ENCODE results near the gene IGF2. TPM values are rescaled to one million over a fixed set of nuclear protein-coding genes. Genes with fewer than 3 reads are reported as not detected.

IGF2 gene
- total and polyA plus RNA-seq, 12 donors = 36.0 to 195 (median 81.6) TPM

DNA sequence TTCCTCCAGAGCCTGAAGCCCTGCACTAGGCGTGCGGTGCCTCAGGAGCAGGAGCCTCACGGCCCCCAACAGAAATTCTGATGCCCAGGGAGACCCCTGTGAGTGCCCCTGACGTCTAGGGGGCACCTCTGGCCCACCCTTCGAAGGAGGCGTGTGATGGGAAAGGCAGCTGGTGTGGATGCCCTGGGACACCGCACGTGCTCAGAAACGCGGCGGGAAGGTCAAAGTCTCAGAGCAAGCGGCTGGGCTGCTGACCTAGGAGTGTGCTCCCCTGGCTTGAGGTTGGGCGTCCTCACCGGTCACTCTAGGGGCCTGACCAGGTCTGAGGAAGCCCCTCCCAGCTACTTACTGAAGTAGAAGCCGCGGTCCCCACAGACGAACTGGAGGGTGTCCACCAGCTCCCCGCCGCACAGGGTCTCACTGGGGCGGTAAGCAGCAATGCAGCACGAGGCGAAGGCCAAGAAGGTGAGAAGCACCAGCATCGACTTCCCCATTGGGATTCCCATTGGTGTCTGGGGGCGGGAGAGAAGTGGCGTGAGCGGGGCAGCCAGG lies 4.1 kb downstream of the IGF2 start:
- Histone ChIP-seq H3K27me3 (peaks cover 9 to 75% (median 45%) of the 10 kb centered on the region in 7 donors), H3K27ac (no peak overlapping the region), H3K36me3 (peaks cover 0 to 26% (median 0%) of the 10 kb centered on the region in 9 donors), H3K4me1 (peaks cover 0 to 31% (median 5%) of the 10 kb centered on the region in 9 donors), H3K9me3 (no peaks in the 10 kb centered on the region), H3K4me3 (peak overlapping the region in 2 of 10 donors; percentile 56 to 58)
- no peak for ATAC-seq
- whole genome bisulfite sequencing, 2 donors = 84 to 85% methylated on average over 26 of the region's 26 CpGs
- TF ChIP-seq, protein P1, sequence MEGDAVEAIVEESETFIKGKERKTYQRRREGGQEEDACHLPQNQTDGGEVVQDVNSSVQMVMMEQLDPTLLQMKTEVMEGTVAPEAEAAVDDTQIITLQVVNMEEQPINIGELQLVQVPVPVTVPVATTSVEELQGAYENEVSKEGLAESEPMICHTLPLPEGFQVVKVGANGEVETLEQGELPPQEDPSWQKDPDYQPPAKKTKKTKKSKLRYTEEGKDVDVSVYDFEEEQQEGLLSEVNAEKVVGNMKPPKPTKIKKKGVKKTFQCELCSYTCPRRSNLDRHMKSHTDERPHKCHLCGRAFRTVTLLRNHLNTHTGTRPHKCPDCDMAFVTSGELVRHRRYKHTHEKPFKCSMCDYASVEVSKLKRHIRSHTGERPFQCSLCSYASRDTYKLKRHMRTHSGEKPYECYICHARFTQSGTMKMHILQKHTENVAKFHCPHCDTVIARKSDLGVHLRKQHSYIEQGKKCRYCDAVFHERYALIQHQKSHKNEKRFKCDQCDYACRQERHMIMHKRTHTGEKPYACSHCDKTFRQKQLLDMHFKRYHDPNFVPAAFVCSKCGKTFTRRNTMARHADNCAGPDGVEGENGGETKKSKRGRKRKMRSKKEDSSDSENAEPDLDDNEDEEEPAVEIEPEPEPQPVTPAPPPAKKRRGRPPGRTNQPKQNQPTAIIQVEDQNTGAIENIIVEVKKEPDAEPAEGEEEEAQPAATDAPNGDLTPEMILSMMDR (IDR thresholded peaks at IDR 0.05) = no peak
- DNase-seq = peak in 1 of 2 donors; percentile 6
- intact Hi-C loops (cut with DNase I) = loop anchor here in 2 of 10 donors (5.0 kb wide), 2 partner anchors 33 to 38 kb away; no protein-coding TSS in a partner anchor

DNA sequence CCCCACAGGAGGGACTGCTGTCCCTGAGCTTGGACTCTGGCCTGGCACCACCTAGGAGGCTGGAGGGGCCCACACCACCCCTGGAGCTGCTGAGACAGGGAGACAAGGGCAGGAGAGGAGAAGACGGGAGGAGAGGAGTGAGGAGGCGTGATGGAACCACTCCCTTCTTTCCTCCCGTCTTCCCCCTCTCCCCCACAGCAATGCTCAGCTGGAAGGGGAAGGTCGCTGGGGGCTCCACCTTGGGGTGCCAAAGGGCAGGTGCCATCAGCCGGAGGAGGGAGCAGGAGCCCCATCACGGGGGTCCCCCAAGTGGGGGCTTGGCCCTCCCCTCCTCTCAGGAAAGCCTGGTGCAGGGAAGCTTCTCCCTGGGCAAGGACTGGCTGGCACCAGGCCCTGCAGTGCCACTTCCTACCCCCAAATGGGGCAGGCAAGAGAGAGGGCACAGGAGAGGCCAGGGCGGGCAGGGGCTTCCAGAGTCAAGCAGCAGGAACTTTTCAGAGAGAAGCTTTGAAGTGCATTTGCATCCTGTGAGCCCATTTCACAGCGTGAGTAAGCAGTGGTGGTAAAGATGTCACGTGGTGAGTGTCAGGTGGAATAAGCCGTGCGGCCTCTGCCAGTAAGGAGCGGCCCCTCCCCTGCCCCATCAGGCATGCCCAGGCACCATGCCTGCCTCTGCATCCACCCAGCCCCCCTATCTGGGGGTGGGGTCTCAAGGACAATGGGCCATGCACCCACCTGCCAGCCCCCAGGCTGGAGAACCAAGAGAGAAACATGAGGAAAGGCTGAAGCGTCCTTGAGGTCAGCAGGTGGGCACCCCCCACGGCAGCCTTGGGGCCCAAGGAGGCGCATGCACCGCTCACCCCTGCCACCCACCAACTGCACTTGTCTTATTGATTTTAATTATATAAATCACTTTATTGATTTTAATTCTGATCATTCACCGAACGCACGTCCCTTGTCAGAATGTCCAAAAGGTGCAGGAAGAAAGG lies 4.9 kb downstream of the IGF2 start:
- TF ChIP-seq, protein P1 (IDR thresholded peaks at IDR 0.05) = no peak
- H3K9me3 ChIP-seq = no peaks in the 10 kb centered on the region
- intact Hi-C loops (cut with DNase I) = loop anchor here in 3 of 10 donors (5.0 kb wide), 2 partner anchors 32 to 37 kb away; no protein-coding TSS in a partner anchor
- H3K4me3 ChIP-seq = no peak overlapping the region
- H3K4me1 ChIP-seq = peaks cover 0 to 29% (median 5%) of the 10 kb centered on the region in 9 donors
- H3K27ac ChIP-seq = no peak overlapping the region
- peaks cover 0 to 26% (median 0%) of the 10 kb centered on the region in 9 donors for H3K36me3 ChIP-seq
- WGBS, 2 donors = 82 to 85% methylated on average over 18 to 19 of the region's 19 CpGs
- H3K27me3 ChIP-seq = peaks cover 4 to 74% (median 39%) of the 10 kb centered on the region in 7 donors
- ATAC-seq (no peak), DNase-seq (peak in 1 of 2 donors; percentile 6)

DNA sequence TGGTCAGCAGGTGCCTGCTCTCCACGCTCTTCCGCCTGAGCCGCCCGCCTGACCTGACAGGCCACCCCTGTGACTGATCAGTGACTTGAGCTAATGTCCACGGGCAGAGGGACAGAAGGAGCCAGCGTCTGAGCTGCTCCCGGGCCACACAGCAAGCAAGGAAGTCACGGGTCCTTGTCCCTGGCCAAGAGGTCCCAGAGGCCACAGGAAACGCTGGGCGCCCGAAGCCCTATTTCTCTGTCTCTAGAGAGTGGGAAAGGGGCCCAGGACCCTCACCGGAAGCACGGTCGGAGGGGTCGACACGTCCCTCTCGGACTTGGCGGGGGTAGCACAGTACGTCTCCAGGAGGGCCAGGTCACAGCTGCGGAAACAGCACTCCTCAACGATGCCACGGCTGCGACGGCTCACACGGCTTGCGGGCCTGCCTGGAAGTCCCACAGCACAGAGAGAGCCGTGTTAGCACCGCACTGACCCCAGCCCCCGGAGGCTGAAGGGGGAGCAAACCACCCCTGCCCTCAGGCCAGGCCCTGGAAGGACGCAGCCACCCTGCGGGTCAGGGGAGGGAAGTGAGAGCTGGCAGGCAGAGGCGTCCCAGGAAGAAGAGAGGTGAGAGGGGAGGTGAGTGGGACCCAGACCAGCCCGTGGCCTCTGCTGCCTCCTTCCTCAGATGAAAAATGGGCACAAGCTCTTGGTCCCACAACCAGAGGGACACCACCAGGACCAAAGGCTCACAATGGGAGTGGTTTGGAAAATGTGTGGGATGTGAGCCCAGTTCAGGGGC lies 5.8 kb downstream of the IGF2 start:
- TF ChIP-seq, protein P1 (IDR thresholded peaks at IDR 0.05) = no peak
- no peak overlapping the region for H3K4me3 ChIP-seq
- 45 to 60% methylated on average over 33 of the region's 33 CpGs for WGBS, 2 donors
- intact Hi-C loops (cut with DNase I) = loop anchor here in 1 of 10 donors (5.0 kb wide), 1 partner anchor 36 kb away; no protein-coding TSS in a partner anchor
- DNase-seq = peak in 1 of 2 donors; percentile 6
- H3K27ac ChIP-seq = no peak overlapping the region
- no peaks in the 10 kb centered on the region for H3K9me3 ChIP-seq
- peaks cover 0 to 26% (median 0%) of the 10 kb centered on the region in 9 donors for H3K36me3 ChIP-seq
- H3K27me3 ChIP-seq = peaks cover 4 to 71% (median 33%) of the 10 kb centered on the region in 7 donors
- peaks cover 0 to 29% (median 5%) of the 10 kb centered on the region in 9 donors for H3K4me1 ChIP-seq
- ATAC-seq = no peak
